Liver (tissue), 9 donors: Measurements from ENCODE around the gene RAD23B. TPM values are rescaled to one million over a fixed set of nuclear protein-coding genes. Genes with fewer than 3 reads are reported as not detected.
A peak's percentile ranks its signal among the peaks of the same experiment; 100 is the strongest.

ENCODE experiments used
- DNase-seq: peaks from one replicate; pipeline ENCODE4 v3.0.0-alpha.2; 2017; ENCODE audit warnings: low spot score
- H3K27ac ChIP-seq, 2 donors: one replicate each; pipeline ENCODE4 v1.7.0; 2013; ENCODE audit warnings: inconsistent platforms in 2 of 2, low read length in 2 of 2, control low read depth in 1 of 2, low read depth in 1 of 2, mild to moderate bottlenecking in 1 of 2
- H3K27me3 ChIP-seq, 4 donors: one replicate each; pipeline versions ENCODE4 v1.6.1 to v1.7.0; 2013; ENCODE audit warnings: low read length in 3 of 4, inconsistent platforms in 1 of 4, mild to moderate bottlenecking in 1 of 4, moderate library complexity in 1 of 4; ENCODE audit not compliant: control insufficient read depth in 4 of 4, insufficient read depth in 4 of 4
- H3K36me3 ChIP-seq, 4 donors: one replicate each; pipeline versions ENCODE4 v1.6.1 to v1.7.0; 2013; ENCODE audit warnings: low read length in 3 of 4, mild to moderate bottlenecking in 3 of 4, low read depth in 1 of 4, moderate library complexity in 1 of 4; ENCODE audit not compliant: control insufficient read depth in 4 of 4, insufficient read depth in 3 of 4
- H3K4me1 ChIP-seq, 4 donors: one replicate each; pipeline versions ENCODE4 v1.6.1 to v1.7.0; 2013; ENCODE audit warnings: low read length in 3 of 4, mild to moderate bottlenecking in 3 of 4, moderate library complexity in 1 of 4; ENCODE audit not compliant: control insufficient read depth in 4 of 4, insufficient read depth in 4 of 4
- H3K4me3 ChIP-seq, 3 donors: one replicate each; pipeline versions ENCODE4 v1.6.1 to v1.7.0; 2013; ENCODE audit warnings: low read length in 3 of 3, control low read depth in 1 of 3, low read depth in 1 of 3, mild to moderate bottlenecking in 1 of 3
- H3K9ac ChIP-seq, 2 donors: one replicate each; pipeline ENCODE4 v1.7.0; 2013; ENCODE audit warnings: low read length in 2 of 2, mild to moderate bottlenecking in 2 of 2, moderate library complexity in 2 of 2, control low read depth in 1 of 2, low read depth in 1 of 2
- H3K9me3 ChIP-seq, 4 donors: one replicate each; pipeline versions ENCODE4 v1.6.1 to v1.7.0; 2013; ENCODE audit warnings: low read length in 3 of 4; ENCODE audit not compliant: control insufficient read depth in 4 of 4
- ATF3 ChIP-seq: IDR thresholded peaks from 2 replicates; pipeline ENCODE4 v1.6.1; 2016; ENCODE audit warnings: antibody characterized with exemption
- EGR1 ChIP-seq, 2 donors: IDR thresholded peaks; 2 replicates each; pipeline ENCODE4 v1.6.1; 2016 to 2018; ENCODE audit warnings: antibody characterized with exemption in 2 of 2, low read depth in 2 of 2
- FOXA1 ChIP-seq: IDR thresholded peaks from 2 replicates; pipeline ENCODE4 v1.6.1; 2016; ENCODE audit warnings: antibody characterized with exemption
- HNF4A ChIP-seq, 2 donors: conservative IDR thresholded peaks; 2 replicates each; pipeline ENCODE4 v1.6.1; 2016; ENCODE audit warnings: antibody characterized with exemption in 2 of 2, mild to moderate bottlenecking in 2 of 2
- HNF4G ChIP-seq: IDR thresholded peaks from 2 replicates; pipeline ENCODE4 v1.6.1; 2016; ENCODE audit warnings: antibody characterized with exemption
- JUND ChIP-seq, 2 donors: IDR thresholded peaks; 2 replicates each; pipeline ENCODE4 v1.6.1; 2016; ENCODE audit warnings: antibody characterized with exemption in 2 of 2
- MAX ChIP-seq: IDR thresholded peaks from 2 replicates; pipeline ENCODE4 v1.6.1; 2016; ENCODE audit warnings: antibody characterized with exemption
- RAD21 ChIP-seq, 2 donors: IDR thresholded peaks; 2 replicates each; pipeline ENCODE4 v1.6.1; 2016; ENCODE audit warnings: antibody characterized with exemption in 2 of 2, mild to moderate bottlenecking in 2 of 2
- RXRA ChIP-seq, 2 donors: IDR thresholded peaks; 2 replicates each; pipeline ENCODE4 v1.6.1; 2017 to 2018; ENCODE audit warnings: antibody characterized with exemption in 2 of 2, mild to moderate bottlenecking in 1 of 2
- SP1 ChIP-seq: IDR thresholded peaks from 2 replicates; pipeline ENCODE4 v1.6.1; 2018; ENCODE audit warnings: antibody characterized with exemption, mild to moderate bottlenecking
- TAF1 ChIP-seq: conservative IDR thresholded peaks from 2 replicates; pipeline ENCODE4 v1.6.1; 2016; ENCODE audit warnings: antibody characterized with exemption, mild to moderate bottlenecking
- YY1 ChIP-seq: IDR thresholded peaks from 2 replicates; pipeline ENCODE4 v1.6.1; 2016; ENCODE audit warnings: antibody characterized with exemption, mild to moderate bottlenecking
- WGBS: extraction: QIAGEN DNeasy Blood & Tissue Kit; methylation state at CpG from one replicate; pipeline ENCODE4 v1.1.7; 2013; 5-methylcytosine and 5-hydroxymethylcytosine counted together
- polyA plus RNA-seq, 2 donors: library from polyadenylated mRNA; stranded (reverse) in 1 of 2; unstranded in 1 of 2; fragments of 200-250 nt in 1 of 2; fragments of >200 nt in 1 of 2; fragmentation: Nextera tagmentation in 1 of 2; extraction: Ambion mirVana in 1 of 2; gene quantifications; one replicate each; pipeline versions ENCODE4 v1.2.1 to v1.2.3, GENCODE V29; 2013 to 2015
- total RNA-seq, 2 donors: library from RNA; depleted of rRNA; stranded (reverse); fragments of >200 nt; gene quantifications; one replicate each; pipeline ENCODE4 v1.2.3, GENCODE V29; 2014
- TF ChIP-seq, protein P1 (sequence below): IDR thresholded peaks from 2 replicates; pipeline ENCODE4 v1.6.1; 2016; ENCODE audit warnings: antibody characterized with exemption
- TF ChIP-seq, protein P2 (sequence below): fragments of 150-350 bp; IDR thresholded peaks from 2 replicates; pipeline ENCODE4 v1.5.1; 2017; ENCODE audit warnings: improper control_type of control experiment, low read depth, low read length; ENCODE audit not compliant: missing input control
- donor health status: healthy.
- donor health status: healthy.
- donor health status: healthy.
- donor health status: healthy.
- donor health status: healthy.

The RAD23B gene
- total and polyA plus RNA-seq, 4 donors, result 13.6 to 101 (median 61.6) TPM

- no peak overlapping the region for H3K27ac ChIP-seq
- H3K36me3 ChIP-seq, result no peaks in the 10 kb centered on the region
- DNase-seq, result no peak
- no peaks in the 10 kb centered on the region for H3K27me3 ChIP-seq
- no peaks in the 10 kb centered on the region for H3K9me3 ChIP-seq
- H3K4me3 ChIP-seq, result no peak overlapping the region
- 54% methylated on average over 2 of the region's 2 CpGs for WGBS
- TF ChIP-seq FOXA1 (no peak), RAD21 (IDR thresholded peaks at IDR 0.05) (peak; percentile 89 to 91), TAF1 (no peak), RXRA (IDR thresholded peaks at IDR 0.05) (peak in 1 of 2 donors; percentile 7), HNF4A (conservative IDR thresholded peaks at IDR 0.05) (peak; percentile 6 to 37), ATF3 (no peak)
- TF ChIP-seq, protein P1, sequence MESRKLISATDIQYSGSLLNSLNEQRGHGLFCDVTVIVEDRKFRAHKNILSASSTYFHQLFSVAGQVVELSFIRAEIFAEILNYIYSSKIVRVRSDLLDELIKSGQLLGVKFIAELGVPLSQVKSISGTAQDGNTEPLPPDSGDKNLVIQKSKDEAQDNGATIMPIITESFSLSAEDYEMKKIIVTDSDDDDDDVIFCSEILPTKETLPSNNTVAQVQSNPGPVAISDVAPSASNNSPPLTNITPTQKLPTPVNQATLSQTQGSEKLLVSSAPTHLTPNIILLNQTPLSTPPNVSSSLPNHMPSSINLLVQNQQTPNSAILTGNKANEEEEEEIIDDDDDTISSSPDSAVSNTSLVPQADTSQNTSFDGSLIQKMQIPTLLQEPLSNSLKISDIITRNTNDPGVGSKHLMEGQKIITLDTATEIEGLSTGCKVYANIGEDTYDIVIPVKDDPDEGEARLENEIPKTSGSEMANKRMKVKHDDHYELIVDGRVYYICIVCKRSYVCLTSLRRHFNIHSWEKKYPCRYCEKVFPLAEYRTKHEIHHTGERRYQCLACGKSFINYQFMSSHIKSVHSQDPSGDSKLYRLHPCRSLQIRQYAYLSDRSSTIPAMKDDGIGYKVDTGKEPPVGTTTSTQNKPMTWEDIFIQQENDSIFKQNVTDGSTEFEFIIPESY, result no peak
- TF ChIP-seq, protein P2, sequence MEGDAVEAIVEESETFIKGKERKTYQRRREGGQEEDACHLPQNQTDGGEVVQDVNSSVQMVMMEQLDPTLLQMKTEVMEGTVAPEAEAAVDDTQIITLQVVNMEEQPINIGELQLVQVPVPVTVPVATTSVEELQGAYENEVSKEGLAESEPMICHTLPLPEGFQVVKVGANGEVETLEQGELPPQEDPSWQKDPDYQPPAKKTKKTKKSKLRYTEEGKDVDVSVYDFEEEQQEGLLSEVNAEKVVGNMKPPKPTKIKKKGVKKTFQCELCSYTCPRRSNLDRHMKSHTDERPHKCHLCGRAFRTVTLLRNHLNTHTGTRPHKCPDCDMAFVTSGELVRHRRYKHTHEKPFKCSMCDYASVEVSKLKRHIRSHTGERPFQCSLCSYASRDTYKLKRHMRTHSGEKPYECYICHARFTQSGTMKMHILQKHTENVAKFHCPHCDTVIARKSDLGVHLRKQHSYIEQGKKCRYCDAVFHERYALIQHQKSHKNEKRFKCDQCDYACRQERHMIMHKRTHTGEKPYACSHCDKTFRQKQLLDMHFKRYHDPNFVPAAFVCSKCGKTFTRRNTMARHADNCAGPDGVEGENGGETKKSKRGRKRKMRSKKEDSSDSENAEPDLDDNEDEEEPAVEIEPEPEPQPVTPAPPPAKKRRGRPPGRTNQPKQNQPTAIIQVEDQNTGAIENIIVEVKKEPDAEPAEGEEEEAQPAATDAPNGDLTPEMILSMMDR, result peak; percentile 62
- no peak overlapping the region for H3K9ac ChIP-seq
- peaks cover 2 to 15% (median 13%) of the 10 kb centered on the region in 4 donors for H3K4me1 ChIP-seq
These were observed 43.6 kb upstream of the RAD23B start for GRCh38 chr9:107239474-107239873.

DNA sequence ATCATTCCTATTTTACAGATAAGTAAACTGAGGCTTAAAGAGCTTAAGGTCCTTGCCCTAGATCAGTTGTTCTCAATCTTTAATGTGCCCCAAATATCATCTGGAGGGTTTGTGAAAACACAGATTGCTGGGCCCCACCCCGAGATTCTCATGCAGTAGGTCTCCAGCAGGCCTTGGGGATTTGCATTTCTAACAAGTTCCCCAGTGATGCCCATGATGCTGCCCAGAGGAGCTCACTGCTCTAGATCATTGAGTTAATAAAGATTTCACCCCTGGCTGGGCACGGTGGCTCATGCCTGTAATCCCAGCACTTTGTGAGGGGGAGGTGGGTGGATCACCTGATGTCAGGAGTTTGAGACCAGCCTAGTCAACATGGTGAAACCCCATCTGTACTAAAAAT is 42.8 kb upstream of the RAD23B start:
- Histone ChIP-seq H3K27me3 (no peaks in the 10 kb centered on the region), H3K27ac (no peak overlapping the region), H3K9me3 (no peaks in the 10 kb centered on the region), H3K4me3 (no peak overlapping the region), H3K4me1 (peaks cover 2 to 15% (median 12%) of the 10 kb centered on the region in 4 donors), H3K36me3 (no peaks in the 10 kb centered on the region), H3K9ac (no peak overlapping the region)
- no peak for TF ChIP-seq JUND (IDR thresholded peaks at IDR 0.05)
- TF ChIP-seq, protein P1, result no peak
- TF ChIP-seq, protein P2, result no peak
- TF ChIP-seq ATF3, result no peak
- no peak for TF ChIP-seq EGR1 (IDR thresholded peaks at IDR 0.05; ENCODE audit: low read depth in 2 of 2)
- TF ChIP-seq HNF4A (conservative IDR thresholded peaks at IDR 0.05), result no peak
- TF ChIP-seq MAX, result no peak
- no peak for TF ChIP-seq YY1
- TF ChIP-seq RXRA (IDR thresholded peaks at IDR 0.05), result no peak
- no peak for TF ChIP-seq TAF1
- no peak for TF ChIP-seq HNF4G
- TF ChIP-seq SP1, result no peak
- WGBS, result 94% methylated on average over 2 of the region's 2 CpGs
- DNase-seq, result no peak
